ENCODE results near the gene POFUT1. TPM values are rescaled to one million over a fixed set of nuclear protein-coding genes. Genes with fewer than 3 reads are reported as not detected.

Gene POFUT1
- 35.6 and 40.5 TPM in 2 replicates for polyA plus RNA-seq (2012; rRNA removed)
- 27.9 and 35.3 TPM in 2 replicates for polyA plus RNA-seq (2012; cell fraction: cytosol; rRNA removed)
- 19.0 and 25.9 TPM in 2 replicates for polyA plus RNA-seq (2012; cell fraction: nucleus; rRNA removed)

DNA sequence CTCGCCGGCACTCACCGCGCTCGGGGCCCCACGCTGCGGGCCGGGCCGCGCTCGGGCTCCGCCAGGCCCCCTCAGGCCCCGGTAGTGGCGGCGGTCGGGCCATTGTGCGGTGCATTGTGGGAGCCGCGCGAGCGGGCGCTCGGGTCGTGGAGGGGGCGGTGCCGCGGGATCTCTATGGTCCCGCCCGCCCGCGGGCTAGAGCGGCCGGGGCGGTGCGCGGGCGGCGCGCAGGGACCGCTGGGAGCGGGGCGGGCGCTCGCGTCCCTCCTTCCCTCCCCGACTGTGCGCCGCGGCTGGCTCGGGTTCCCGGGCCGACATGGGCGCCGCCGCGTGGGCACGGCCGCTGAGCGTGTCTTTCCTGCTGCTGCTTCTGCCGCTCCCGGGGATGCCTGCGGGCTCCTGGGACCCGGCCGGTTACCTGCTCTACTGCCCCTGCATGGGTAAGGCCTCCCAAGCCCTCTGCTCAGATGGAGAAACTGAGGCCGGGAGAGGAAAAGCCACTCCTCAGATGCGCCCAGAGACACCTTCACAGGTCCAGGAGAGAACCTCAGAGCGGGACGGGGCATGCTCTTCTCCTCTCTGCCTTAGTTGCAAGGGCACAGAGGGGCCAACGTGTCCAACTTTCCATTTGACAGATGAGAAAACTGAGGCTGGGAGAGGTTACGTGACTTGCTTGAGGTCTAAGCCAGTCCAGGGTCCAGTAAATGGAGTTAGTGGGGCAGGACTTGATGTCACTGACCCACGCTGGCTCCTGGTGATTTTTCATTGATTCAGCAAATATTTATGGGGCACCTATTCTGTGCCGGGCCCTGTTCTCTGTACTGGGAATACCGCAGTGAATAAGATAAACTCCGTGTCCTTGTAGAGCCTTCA is at the start of gene POFUT1, which contains the start of gene PLAGL2:
Gene POFUT1, plus strand, starts transcription at position 255 of the 873 bp plus-strand sequence. Its CDS starts 62 bp downstream, at position 317.
Gene PLAGL2, minus strand, starts transcription at position 118 of the 873 bp plus-strand sequence. CDS start 5,565 bp downstream, outside the sequence.
- H3K9me2 ChIP-seq = no peaks in the 10 kb centered on the region
- H4K20me1 ChIP-seq (ENCODE audit: insufficient read depth) = peaks cover 24% of the 10 kb centered on the region
- H3K9me3 ChIP-seq = no peaks in the 10 kb centered on the region
- peak within 1 kb of the TSS; percentile 87 for H2AFZ ChIP-seq (ENCODE audit: low read depth)
- H3K27ac ChIP-seq (ENCODE audit: low read depth in 2 of 2, low read length in 1 of 2) = peak within 1 kb of the TSS; percentile 29 to 75; a peak in 3 of 4 replicates
- under 1% methylated on average over 9 of the region's 74 CpGs for WGBS (ENCODE audit: low lambda C conversion rate)
- peak; percentile 100 for DNase-seq
- POLR2A ChIA-PET = interaction anchor here (0.7 kb wide), 1 partner anchor 75 kb away, joined by 3 read pairs; no protein-coding TSS in a partner anchor
- peaks cover 3% of the 10 kb centered on the region for H3F3A ChIP-seq (replicated peaks; ENCODE audit: insufficient read depth)
- no peaks in the 10 kb centered on the region for H3K27me3 ChIP-seq (ENCODE audit: insufficient read depth)
- H3K36me3 ChIP-seq (replicated peaks in 1 of 2; ENCODE audit: control insufficient read depth in 1 of 2, insufficient read depth in 2 of 2, low read length in 1 of 2) = peaks cover 0 to 28% of the 10 kb centered on the region in 2 experiments
- peaks cover 25 to 35% of the 10 kb centered on the region in 2 experiments; a peak in 3 of 4 replicates for H3K4me1 ChIP-seq (ENCODE audit: control insufficient read depth in 1 of 2, insufficient read depth in 2 of 2, low read depth in 1 of 2, low read length in 1 of 2)
- peak within 1 kb of the TSS; percentile 93 for H3K4me2 ChIP-seq
- peaks cover 88% of the 10 kb centered on the region for H3K79me2 ChIP-seq (ENCODE audit: insufficient read depth)
- H3K4me3 ChIP-seq (ENCODE audit: low read depth in 2 of 2, low read length in 1 of 2) = peak within 1 kb of the TSS; percentile 87 to 88
- CTCF ChIA-PET = interaction anchor here (0.6 kb wide), 1 partner anchor 177 kb away, joined by 3 read pairs; no protein-coding TSS in a partner anchor
- H3K9ac ChIP-seq = peak within 1 kb of the TSS; percentile 82
- TF ChIP-seq SIN3A (IDR thresholded peaks at IDR 0.05; ENCODE audit: borderline replicate concordance, low read depth, low read length) (peak; percentile 64; the same call in 1 of the 2 replicates), GABPA (IDR thresholded peaks at IDR 0.05; ENCODE audit: low read depth) (peak; percentile 28; the same call in 1 of the 2 replicates), FOXJ3 (CRISPR knock-in tag; IDR thresholded peaks at IDR 0.05) (no peak), MXI1 (IDR thresholded peaks at IDR 0.05; ENCODE audit: low read depth, low read length) (peak; percentile 93), POLR2AphosphoS5 (IDR thresholded peaks at IDR 0.05; ENCODE audit: low read depth, low read length) (peak; percentile 77), TCF12 (IDR thresholded peaks at IDR 0.05) (no peak), MEF2A (IDR thresholded peaks at IDR 0.05; ENCODE audit: borderline replicate concordance, low read depth) (no peak), ZBTB33 (IDR thresholded peaks at IDR 0.05; ENCODE audit: borderline replicate concordance, low read depth) (no peak), RFX5 (IDR thresholded peaks at IDR 0.05; ENCODE audit: low read length) (no peak), RXRA (IDR thresholded peaks at IDR 0.05; ENCODE audit: borderline replicate concordance, low read depth) (no peak), CTCF (IDR thresholded peaks at IDR 0.05) (peak; percentile 51), EP300 (IDR thresholded peaks at IDR 0.05; ENCODE audit: borderline replicate concordance in 1 of 2, low read depth in 1 of 2, low read length in 1 of 2) (no peak; a peak in 1 of 4 replicates), FOXM1 (IDR thresholded peaks at IDR 0.05; ENCODE audit: low read depth) (no peak), NFIC (IDR thresholded peaks at IDR 0.05; ENCODE audit: borderline replicate concordance) (peak; percentile 39), RCOR1 (IDR thresholded peaks at IDR 0.05; ENCODE audit: low read length) (no peak), NRF1 (IDR thresholded peaks at IDR 0.05; ENCODE audit: low read depth, low read length) (peak; percentile 52; the same call in 1 of the 2 replicates), GATA2 (CRISPR knock-in tag; IDR thresholded peaks at IDR 0.05) (no peak), YY1 (IDR thresholded peaks at IDR 0.05; ENCODE audit: low read depth) (peak; percentile 71)
- TF ChIP-seq, protein P1, sequence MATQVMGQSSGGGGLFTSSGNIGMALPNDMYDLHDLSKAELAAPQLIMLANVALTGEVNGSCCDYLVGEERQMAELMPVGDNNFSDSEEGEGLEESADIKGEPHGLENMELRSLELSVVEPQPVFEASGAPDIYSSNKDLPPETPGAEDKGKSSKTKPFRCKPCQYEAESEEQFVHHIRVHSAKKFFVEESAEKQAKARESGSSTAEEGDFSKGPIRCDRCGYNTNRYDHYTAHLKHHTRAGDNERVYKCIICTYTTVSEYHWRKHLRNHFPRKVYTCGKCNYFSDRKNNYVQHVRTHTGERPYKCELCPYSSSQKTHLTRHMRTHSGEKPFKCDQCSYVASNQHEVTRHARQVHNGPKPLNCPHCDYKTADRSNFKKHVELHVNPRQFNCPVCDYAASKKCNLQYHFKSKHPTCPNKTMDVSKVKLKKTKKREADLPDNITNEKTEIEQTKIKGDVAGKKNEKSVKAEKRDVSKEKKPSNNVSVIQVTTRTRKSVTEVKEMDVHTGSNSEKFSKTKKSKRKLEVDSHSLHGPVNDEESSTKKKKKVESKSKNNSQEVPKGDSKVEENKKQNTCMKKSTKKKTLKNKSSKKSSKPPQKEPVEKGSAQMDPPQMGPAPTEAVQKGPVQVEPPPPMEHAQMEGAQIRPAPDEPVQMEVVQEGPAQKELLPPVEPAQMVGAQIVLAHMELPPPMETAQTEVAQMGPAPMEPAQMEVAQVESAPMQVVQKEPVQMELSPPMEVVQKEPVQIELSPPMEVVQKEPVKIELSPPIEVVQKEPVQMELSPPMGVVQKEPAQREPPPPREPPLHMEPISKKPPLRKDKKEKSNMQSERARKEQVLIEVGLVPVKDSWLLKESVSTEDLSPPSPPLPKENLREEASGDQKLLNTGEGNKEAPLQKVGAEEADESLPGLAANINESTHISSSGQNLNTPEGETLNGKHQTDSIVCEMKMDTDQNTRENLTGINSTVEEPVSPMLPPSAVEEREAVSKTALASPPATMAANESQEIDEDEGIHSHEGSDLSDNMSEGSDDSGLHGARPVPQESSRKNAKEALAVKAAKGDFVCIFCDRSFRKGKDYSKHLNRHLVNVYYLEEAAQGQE (IDR thresholded peaks at IDR 0.05; ENCODE audit: low read depth, low read length) = peak; percentile 18; the same call in 1 of the 2 replicates
- TF ChIP-seq, protein P2, sequence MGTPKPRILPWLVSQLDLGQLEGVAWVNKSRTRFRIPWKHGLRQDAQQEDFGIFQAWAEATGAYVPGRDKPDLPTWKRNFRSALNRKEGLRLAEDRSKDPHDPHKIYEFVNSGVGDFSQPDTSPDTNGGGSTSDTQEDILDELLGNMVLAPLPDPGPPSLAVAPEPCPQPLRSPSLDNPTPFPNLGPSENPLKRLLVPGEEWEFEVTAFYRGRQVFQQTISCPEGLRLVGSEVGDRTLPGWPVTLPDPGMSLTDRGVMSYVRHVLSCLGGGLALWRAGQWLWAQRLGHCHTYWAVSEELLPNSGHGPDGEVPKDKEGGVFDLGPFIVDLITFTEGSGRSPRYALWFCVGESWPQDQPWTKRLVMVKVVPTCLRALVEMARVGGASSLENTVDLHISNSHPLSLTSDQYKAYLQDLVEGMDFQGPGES (IDR thresholded peaks at IDR 0.05; ENCODE audit: low read depth, low read length) = no peak
- TF ChIP-seq, protein P3, sequence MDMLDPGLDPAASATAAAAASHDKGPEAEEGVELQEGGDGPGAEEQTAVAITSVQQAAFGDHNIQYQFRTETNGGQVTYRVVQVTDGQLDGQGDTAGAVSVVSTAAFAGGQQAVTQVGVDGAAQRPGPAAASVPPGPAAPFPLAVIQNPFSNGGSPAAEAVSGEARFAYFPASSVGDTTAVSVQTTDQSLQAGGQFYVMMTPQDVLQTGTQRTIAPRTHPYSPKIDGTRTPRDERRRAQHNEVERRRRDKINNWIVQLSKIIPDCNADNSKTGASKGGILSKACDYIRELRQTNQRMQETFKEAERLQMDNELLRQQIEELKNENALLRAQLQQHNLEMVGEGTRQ (IDR thresholded peaks at IDR 0.05; ENCODE audit: borderline replicate concordance, low read depth, low read length) = no peak

Measured in SK-N-SH (cell line).